Head of caudate nucleus (tissue), 42 donors: ENCODE data around the gene LRP1.

Source experiments
- DNase-seq, 42 donors: peaks; one replicate each; pipeline versions ENCODE4 v3.0.0 to v3.0.0-alpha.2; 2020 to 2021; ENCODE audit warnings: mixed read lengths in 7 of 42
- intact Hi-C: fragments of 100-400 bp; cut with DNase I; formaldehyde crosslinking; loops from one replicate; pipeline ENCODE4 v1.15.0; 2022

LRP1 gene

DNA sequence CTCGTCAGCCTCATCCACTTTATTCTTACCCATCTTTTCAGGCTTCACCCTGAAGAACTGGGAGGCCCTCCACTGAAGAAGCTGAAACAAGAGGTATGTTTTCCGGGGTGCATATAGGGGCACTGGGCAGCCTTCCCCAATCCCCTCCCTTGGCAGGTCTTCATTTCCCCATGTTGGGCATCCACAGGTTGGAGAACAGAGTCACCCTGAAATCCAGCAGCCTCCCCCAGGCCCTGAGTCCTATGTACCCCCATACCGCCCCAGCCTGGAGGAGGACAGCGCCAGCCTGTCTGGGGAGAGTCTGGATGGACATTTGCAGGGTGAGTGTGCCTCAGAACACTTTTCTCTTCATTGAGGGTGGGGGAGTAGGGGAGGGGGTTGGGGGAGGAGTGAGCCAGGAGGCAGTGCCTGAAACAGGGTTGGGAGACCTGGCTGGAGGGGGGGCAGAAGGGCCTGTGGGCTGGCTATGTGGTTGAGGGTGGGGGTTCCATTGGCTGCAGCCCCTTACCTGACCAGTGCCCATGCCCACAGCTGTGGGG lies 35.3 kb upstream of the LRP1 start:
- peak in 1 of 42 donors; percentile 41 for DNase-seq
- intact Hi-C loops = no loop called here

DNA sequence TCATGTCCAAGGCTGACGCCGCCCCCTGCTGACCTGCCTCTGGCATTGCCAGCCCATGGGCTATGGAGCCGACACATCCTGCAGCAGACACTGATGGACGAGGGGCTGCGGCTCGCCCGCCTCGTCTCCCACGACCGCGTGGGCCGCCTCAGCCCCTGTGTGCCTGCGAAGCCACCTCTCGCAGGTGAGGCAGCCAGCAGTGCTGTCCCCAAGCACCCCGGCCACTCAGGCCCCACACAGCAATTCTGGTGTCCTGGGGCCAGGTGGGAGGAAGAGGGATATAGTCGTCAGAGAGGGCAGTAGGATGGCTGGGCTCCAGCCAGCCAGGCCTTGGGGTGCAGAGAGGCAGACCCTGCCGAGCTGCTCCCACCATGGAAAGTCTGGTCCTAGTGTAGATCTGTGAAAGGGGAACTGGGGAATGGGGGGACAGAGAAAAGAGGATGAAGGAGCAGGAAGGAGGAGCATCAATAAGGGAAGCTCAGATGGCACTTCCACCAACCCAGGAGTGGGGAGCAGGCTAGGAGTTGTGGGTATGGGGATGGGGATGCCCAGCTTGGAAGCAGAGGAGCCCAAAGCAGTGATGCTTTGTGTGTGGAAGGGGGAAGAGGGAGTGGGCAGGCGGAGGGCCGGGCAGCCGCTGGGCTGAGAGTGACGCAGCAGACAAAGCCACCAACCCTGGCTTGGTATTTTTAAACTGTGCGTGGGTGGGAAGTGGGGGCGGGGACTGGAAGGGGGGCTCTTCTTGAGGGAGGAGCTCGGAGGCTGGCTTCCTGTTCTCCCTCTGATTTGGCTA lies 34.7 kb upstream of the LRP1 start:
- intact Hi-C loops = no loop called here
- peak in 40 of 42 donors; percentile 24 to 81 (median 56) for DNase-seq

- peak in 12 of 42 donors; percentile 19 to 73 (median 39) for DNase-seq
- intact Hi-C loops = no loop called here
These were observed 33.8 kb upstream of the LRP1 start for GRCh38 chr12:57094208-57095160.

DNA sequence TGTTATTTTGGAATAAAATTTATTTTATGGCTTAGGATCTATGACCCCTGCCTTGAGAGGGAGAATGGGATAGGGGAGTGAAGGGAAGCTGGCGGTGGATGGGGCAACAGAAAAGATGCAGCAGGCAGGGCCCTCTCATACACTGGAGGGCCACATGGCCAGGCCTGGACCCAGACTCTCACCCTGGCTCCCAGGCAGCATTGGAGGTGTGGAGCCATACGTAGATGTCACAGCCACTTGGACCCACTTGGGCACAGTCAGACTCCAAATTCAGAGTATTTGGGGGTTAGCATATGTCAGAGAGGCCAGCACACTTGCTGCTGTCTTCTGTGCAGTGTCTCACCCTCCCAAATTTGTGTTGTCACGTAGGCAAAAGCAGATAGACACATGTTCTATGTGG lies 32.8 kb upstream of the LRP1 start:
- intact Hi-C loops = no loop called here
- DNase-seq = no peak

- intact Hi-C loops = no loop called here
- DNase-seq = peak in 40 of 42 donors; percentile 26 to 90 (median 67)
These were observed 32.1 kb upstream of the LRP1 start for GRCh38 chr12:57096099-57096572.

DNA sequence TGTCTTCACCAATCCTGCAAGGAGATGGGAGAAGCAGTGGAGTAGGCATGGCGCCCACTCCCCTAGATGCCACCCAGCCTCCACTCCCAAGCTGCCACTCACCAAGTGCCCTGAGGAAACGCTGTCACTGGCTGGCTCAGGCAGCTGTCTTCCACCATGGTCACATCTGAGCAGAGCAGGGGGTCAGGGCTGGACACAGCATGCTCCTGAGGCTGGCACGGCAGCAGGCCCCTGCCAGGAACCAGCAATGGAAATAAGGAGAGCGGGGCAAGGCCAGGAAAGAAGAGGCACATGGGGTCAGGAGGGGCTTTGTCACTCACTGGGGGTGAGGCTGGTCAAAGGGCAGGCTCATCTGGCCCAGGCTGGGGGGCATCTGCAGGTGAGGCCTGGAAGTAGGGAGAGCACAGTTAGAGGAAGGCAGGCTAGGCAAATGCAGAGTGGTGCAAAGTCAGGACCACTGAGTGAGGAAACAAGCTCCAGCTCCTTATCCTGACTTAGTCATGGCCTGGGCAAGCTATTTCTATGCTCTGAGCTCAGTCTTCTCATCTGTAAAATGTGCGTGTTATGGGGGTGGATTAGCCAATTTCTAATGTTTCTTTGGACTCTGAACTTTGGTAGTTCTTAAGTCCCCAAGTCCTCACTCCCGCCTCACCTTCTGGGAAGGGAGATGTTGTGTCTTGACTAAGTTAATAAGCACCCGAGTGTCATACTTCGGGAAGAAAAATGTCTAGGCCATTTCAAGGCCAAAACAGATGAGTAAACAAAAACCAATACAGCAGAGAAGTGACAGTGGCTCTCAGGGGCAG lies 31.3 kb upstream of the LRP1 start:
- no peak for DNase-seq
- intact Hi-C loops = no loop called here

DNA sequence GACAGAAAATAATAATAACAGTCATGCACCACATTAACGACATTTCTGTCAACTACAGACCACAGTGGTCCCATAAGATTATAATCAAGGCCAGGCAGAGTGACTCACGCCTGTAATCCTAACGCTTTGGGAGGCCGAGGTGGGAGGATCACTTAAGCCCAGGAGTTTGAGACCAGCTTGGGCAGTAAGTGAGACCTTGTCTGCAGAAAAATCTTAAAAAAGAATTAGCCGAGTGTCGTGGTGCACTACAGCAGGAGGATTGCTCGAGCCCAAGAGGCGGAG lies 30.8 kb upstream of the LRP1 start:
- no peak for DNase-seq
- intact Hi-C loops = no loop called here

DNA sequence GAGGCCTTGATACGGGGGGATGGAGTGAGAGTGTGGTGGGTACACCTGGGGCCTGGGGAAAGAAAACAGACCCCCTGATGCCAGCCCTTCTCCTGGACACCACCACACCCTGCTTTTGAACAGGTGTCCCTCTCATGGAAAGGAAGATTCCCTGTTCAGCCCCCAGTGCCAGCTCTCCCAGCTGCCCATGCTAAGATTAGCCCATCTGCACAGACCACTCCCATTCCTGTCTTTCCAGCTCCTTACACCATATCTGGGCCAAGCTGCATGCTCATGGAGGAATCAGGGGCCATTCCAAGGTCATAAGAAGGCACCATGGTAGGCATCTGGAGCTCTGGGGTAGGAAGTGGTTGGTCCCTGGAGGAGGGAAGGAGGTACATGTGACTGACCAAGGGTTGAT lies 29.7 kb upstream of the LRP1 start:
- no peak for DNase-seq
- intact Hi-C loops = no loop called here

DNA sequence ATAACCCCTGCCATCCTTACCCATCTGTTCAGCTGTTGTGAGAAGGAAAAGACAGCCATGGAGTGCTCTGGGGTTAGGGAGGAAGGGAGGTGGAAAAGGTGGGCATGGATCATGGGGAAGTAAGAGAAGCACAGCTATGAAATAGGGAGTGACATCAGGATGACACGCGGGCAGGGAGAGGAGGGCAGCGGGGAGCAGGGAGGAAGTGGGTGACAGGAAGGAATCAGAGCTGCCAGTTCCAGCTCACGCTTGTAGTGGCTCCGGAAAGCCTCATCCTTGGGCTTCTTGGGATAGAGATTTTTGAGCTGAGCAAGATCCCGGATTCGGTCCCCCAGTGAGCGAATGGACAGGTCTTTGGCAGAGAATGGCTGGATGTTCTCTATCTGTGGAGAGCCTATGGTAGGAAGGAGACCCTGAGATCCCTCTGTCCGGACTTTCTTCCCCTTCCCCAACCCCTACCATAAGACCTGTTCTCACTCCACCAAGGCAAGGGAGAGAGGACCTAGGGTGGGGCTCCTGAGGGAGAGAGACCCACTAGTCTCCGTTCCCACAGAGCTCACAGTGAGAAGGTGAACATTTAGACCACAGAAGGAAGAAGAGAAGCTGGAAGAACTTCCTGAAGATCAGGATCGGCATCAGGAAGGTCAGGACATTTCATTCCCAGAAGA lies 29.1 kb upstream of the LRP1 start:
- DNase-seq = no peak
- intact Hi-C loops = no loop called here

- intact Hi-C loops = no loop called here
- DNase-seq = no peak
These were observed 28.5 kb upstream of the LRP1 start for GRCh38 chr12:57099766-57100165.

DNA sequence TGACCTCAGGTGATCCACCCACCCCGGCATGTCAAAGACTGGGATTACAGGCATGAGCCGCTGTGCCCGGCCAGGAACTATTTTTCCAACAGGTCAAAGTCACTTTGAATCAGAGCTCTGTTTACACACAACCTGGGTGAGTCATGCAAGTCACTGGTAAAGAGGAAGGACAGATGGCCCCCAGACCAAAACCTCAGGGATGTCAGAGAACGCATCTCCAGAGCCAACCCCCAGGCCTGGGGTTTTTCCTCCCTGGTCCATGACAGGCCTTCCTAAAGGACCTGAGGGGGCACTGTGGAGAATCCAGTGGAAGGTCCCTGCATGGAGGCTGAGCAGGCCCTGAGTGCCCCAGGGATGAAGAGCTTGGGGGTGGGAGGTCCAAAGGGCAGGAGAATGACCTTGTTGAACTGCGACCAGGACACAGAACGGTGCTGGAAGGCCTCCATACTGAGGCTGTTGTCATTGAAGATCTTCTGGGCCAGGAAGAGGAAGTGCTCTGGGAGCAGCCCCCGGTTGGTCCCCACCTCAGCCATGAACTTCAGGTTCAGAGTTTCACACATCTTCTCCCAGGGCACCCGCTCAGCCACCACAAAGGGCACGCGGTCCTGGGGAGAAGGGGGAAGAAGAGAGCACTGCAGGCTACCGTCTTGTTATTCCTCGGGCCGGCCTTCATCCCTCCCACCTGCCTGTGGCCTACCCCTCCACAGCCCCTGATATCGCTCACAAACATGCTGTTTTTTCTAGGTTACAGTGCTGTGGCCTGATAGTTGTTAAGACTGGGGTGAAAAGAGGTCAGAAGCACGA lies 26.2 kb upstream of the LRP1 start:
- no peak for DNase-seq
- intact Hi-C loops = no loop called here

DNA sequence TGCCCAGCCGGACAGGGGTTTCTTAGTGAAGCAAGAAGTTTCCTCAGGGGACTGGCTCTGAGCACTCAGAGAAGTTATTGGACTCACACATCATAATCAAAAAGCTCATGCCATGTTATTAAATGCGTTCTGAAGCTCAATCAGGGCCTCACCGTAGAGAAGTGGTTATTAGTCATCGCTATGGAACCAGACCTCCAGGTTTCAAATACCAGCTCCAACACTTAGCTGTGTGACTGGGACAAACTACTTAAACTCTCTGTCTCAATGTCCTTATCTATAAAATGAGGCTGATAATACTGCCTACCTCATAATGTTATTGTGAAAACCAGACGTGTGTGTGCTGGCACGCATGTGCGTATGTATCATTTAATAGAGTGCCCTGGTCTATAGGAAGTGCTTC lies 24.4 kb upstream of the LRP1 start:
- DNase-seq = no peak
- intact Hi-C loops = no loop called here

GRCh38 chr12:57104292-57104910 lies 23.9 kb upstream of the LRP1 start:
- intact Hi-C loops = no loop called here
- DNase-seq = no peak

- no peak for DNase-seq
- intact Hi-C loops = no loop called here
These were observed 23.1 kb upstream of the LRP1 start for GRCh38 chr12:57105011-57105753.

DNA sequence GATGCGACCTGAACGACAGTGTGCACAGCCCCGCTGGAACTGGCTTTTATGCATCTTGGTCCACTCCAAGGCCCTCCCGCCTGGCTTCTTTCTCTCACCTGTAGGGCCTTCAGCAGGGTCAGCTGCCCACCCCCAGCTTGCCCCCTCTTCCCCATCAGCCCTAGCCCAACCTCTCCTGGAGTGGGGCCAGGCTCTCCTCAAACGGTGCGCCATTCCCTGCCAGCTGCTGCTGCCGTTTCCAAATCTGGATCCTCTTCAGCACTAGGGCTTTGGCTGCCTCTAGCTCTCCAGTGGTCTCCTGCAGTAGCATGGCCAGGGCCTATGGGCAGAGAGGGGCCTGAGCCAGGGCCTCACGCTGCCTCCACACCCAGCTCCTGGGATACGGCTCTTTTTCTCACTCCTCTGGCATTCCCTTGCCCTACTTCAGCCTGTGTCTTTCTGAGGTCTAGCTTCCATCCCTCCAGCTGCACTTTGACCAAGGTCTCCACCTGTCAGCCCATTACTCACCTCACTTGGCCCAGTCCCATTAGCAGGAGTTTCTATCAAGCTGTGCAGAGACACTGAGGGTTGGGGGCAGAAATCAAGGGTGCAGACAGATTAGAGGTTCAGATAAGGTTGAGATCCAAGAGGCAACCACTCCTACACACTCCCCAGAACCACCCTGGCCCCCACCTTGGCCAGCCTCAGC lies 22.1 kb upstream of the LRP1 start:
- DNase-seq = no peak

DNA sequence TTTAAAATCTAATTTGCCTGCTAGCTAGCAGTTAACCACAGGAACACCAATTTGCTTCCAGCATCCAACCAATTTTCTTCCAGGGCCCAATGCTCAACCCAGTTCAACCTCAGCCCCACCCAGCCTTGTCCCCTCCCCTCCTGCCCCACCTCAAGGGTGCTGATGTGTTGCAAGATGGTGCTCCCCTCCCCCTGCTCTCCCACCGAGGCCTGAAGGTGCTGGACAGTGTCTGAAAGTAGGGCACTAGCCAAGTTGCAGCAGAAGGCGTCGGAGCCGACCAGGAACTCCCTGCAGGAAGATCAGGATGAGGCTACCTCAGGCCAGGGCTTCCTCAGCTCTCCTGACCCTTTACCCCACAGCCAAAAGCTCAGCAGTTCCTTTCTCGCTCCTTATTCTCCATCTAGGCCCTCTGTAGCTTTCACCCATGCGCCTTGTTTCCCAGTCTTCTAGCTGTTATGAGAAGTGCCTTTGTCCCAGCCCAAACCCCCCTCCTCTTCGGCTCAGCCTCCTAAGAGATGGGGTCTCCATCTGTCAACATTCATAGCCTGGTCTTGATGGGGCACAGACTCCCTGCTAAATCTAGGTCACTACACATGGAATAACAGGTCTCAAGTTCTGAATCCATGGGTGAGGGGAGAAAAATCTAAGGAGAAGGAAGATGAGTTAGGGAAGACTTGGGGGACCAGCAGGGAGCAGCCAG lies 20.7 kb upstream of the LRP1 start:
- no peak for DNase-seq
- intact Hi-C loops = no loop called here

More for the DNA sequence above, 22.1 kb upstream of the LRP1 start:
- intact Hi-C loops = no loop called here
